ENCODE results near the gene KIF25.

KIF25 gene

GRCh38 chr6:168049706-168050224, 52.3 kb downstream of the KIF25 start:
- no peak for FAIRE-seq
- no peak for DNase-seq (ENCODE audit: low spot score)

GRCh38 chr6:168050225-168050880, 52.9 kb downstream of the KIF25 start:
- FAIRE-seq (no peak), DNase-seq (ENCODE audit: low spot score) (no peak)

GRCh38 chr6:168050881-168051586, 53.6 kb downstream of the KIF25 start:
- FAIRE-seq = no peak
- DNase-seq (ENCODE audit: low spot score) = no peak

- DNase-seq (ENCODE audit: low spot score) = no peak
- no peak for FAIRE-seq
Observed at GRCh38 chr6:168051648-168052047, 54.2 kb downstream of the KIF25 start.

GRCh38 chr6:168052291-168052891, 54.9 kb downstream of the KIF25 start:
- no peak for DNase-seq (ENCODE audit: low spot score)
- no peak for FAIRE-seq

- no peak for FAIRE-seq
Observed at GRCh38 chr6:168053086-168053956, 55.9 kb downstream of the KIF25 start.

GRCh38 chr6:168053957-168054471, 56.5 kb downstream of the KIF25 start:
- DNase-seq (ENCODE audit: low spot score) (no peak), FAIRE-seq (no peak)

More at GRCh38 chr6:168053086-168053956, 55.9 kb downstream of the KIF25 start:
- DNase-seq (ENCODE audit: low spot score) = no peak

GRCh38 chr6:168054765-168055560, 57.5 kb downstream of the KIF25 start:
- FAIRE-seq = no peak
- no peak for DNase-seq (ENCODE audit: low spot score)

GRCh38 chr6:168055696-168056489, 58.4 kb downstream of the KIF25 start:
- DNase-seq (ENCODE audit: low spot score) (no peak), FAIRE-seq (no peak)

GRCh38 chr6:168056892-168057527, 59.5 kb downstream of the KIF25 start:
- DNase-seq (ENCODE audit: low spot score) (no peak), FAIRE-seq (no peak)

GRCh38 chr6:168057836-168058235, 60.4 kb downstream of the KIF25 start:
- no peak for FAIRE-seq
- DNase-seq (ENCODE audit: low spot score) = no peak

GRCh38 chr6:168058691-168059551, 61.5 kb downstream of the KIF25 start:
- DNase-seq (ENCODE audit: low spot score) (no peak), FAIRE-seq (no peak)

- FAIRE-seq = no peak
Observed at GRCh38 chr6:168060521-168060931, 63.1 kb downstream of the KIF25 start.

GRCh38 chr6:168061269-168062210, 64.1 kb downstream of the KIF25 start:
- no peak for DNase-seq (ENCODE audit: low spot score)
- FAIRE-seq = no peak

More at GRCh38 chr6:168060521-168060931, 63.1 kb downstream of the KIF25 start:
- DNase-seq (ENCODE audit: low spot score) = no peak

- DNase-seq (ENCODE audit: low spot score) (no peak), FAIRE-seq (no peak)
Observed at GRCh38 chr6:168062346-168063289, 65.1 kb downstream of the KIF25 start.

GRCh38 chr6:168063431-168063830, 66.0 kb downstream of the KIF25 start:
- FAIRE-seq (no peak), DNase-seq (ENCODE audit: low spot score) (no peak)
